GM13976 (cell line): ENCODE measurements around the gene TRAF3.
"Not testable (repeated sequence)": the region's sequence is repeated elsewhere in the genome, so short reads cannot be mapped to it uniquely, and the experiment has no call there.

Experiments
- DNase-seq: peaks from one replicate; pipeline ENCODE4 v3.0.0; 2012; ENCODE audit warnings: low spot score
- CTCF ChIP-seq: IDR thresholded peaks from 2 replicates; pipeline ENCODE4 v1.5.1; 2012; ENCODE audit warnings: borderline replicate concordance, mild to moderate bottlenecking; ENCODE audit not compliant: insufficient read depth; ENCODE audit errors: extremely low read depth, missing control alignments, control extremely low read depth
- in situ Hi-C: fragments of 300-500 bp; cut with MboI; formaldehyde crosslinking; loops from one replicate; pipeline ENCODE4 v1.12.0; 2022; ENCODE audit warnings: low sequenced_read_pairs, mixed read lengths, inconsistent platforms; ENCODE audit not compliant: unreplicated experiment

Gene TRAF3

GRCh38 chr14:102817942-102818940 lies 41.0 kb downstream of the TRAF3 start:
- no peak for TF ChIP-seq CTCF
- in situ Hi-C loops, result no loop called here
- no peak for DNase-seq

GRCh38 chr14:102819176-102819628 lies 42.0 kb downstream of the TRAF3 start:
- TF ChIP-seq CTCF, result no peak
- in situ Hi-C loops, result no loop called here
- DNase-seq, result peak; percentile 70

GRCh38 chr14:102819747-102820330 lies 42.6 kb downstream of the TRAF3 start:
- no peak for DNase-seq
- TF ChIP-seq CTCF, result no peak
- in situ Hi-C loops, result no loop called here

GRCh38 chr14:102821252-102821651 lies 44.0 kb downstream of the TRAF3 start:
- DNase-seq, result no peak
- no peak for TF ChIP-seq CTCF
- in situ Hi-C loops, result no loop called here

GRCh38 chr14:102822311-102822863 lies 45.1 kb downstream of the TRAF3 start:
- no peak for TF ChIP-seq CTCF
- in situ Hi-C loops, result no loop called here
- no peak for DNase-seq

GRCh38 chr14:102822887-102823286 lies 45.6 kb downstream of the TRAF3 start:
- DNase-seq, in situ Hi-C loops: not testable (repeated sequence)
